ENCODE measurements around the gene LRR1.
"Not testable (repeated sequence)": the region's sequence is repeated elsewhere in the genome, so short reads cannot be mapped to it uniquely, and the experiment has no call there.

Gene LRR1, protein sequence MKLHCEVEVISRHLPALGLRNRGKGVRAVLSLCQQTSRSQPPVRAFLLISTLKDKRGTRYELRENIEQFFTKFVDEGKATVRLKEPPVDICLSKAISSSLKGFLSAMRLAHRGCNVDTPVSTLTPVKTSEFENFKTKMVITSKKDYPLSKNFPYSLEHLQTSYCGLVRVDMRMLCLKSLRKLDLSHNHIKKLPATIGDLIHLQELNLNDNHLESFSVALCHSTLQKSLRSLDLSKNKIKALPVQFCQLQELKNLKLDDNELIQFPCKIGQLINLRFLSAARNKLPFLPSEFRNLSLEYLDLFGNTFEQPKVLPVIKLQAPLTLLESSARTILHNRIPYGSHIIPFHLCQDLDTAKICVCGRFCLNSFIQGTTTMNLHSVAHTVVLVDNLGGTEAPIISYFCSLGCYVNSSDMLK

DNA sequence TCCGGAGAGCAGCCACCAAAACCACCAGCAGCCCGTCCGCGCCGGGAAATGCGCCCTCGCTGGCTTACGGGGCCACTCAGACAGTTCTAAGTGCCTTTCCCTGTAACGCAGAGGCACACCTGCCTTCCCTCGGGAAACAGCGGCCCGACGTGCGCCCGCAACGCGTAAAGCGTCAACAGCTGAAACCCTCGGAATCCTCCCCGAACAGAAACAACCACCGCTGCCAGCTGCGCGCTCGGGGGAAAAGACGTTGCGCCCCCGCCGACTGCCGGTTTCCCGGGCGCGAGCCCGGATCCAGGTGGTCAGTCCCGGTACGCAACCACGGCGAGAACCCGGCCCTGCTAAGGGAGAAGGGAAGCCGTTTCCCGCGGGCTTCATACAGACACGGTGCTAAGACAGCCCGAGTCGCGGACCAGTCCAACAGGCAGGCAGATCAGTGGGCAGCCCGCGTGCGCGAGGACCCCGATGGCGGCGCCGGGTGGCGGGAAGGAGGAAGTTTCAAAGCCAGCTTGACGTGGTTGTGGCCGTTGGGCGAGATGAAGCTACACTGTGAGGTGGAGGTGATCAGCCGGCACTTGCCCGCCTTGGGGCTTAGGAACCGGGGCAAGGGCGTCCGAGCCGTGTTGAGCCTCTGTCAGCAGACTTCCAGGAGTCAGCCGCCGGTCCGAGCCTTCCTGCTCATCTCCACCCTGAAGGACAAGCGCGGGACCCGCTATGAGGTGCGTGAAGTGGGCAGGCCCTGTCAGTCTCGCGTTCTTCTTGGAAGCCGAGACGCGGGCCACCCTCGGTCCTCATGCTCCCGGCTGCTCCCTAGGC, at the start of gene LRR1:
Gene LRR1 (plus strand): TSS at position 456 of the 816 bp plus-strand sequence. CDS start 81 bp downstream, at position 537.
- DNase-seq (ENCODE audit: low read depth in 2 of 2, low spot score in 1 of 2) = peak; percentile 70 to 73

DNA sequence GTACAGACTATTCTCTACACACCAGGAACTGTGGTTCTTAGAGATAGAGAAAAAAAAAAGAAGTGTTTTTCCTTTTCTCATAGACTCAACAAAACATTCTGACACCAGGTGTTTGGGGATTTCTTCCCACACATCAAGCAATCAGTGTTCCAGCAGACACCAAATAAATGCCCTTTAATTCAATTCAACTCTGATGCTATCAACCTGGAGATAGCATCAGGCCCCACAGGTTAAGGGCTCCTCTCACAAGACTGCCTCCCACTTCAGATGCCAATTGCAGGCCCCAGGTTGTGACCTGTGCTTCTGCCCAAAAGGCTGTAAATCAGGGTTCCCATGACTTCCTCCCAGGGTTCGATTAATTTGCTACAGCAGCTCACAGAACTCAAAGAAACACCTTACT, 49.3 kb upstream of the LRR1 start:
- DNase-seq (ENCODE audit: low read depth in 2 of 2, low spot score in 1 of 2) = no peak

DNA sequence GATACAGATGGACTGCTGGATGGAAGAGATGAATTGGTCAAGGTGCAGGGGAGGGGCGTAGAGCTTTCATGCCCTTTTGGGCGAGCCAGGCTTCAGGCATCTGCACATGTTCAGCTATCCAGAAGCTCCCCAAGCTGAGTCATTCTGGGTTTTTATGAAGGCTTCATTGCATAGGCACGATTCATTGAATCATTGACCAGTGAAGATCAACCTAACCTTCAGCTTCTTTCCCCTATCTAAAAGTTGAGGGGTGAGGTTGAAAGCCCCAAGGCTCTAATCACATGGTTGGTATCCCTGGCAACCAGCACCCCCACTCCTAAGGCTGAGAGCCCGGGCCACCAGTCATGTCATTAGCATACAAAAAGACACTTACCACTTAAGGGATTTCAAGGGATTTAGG, 48.9 kb upstream of the LRR1 start:
- DNase-seq (ENCODE audit: low read depth in 2 of 2, low spot score in 1 of 2) = no peak

DNA sequence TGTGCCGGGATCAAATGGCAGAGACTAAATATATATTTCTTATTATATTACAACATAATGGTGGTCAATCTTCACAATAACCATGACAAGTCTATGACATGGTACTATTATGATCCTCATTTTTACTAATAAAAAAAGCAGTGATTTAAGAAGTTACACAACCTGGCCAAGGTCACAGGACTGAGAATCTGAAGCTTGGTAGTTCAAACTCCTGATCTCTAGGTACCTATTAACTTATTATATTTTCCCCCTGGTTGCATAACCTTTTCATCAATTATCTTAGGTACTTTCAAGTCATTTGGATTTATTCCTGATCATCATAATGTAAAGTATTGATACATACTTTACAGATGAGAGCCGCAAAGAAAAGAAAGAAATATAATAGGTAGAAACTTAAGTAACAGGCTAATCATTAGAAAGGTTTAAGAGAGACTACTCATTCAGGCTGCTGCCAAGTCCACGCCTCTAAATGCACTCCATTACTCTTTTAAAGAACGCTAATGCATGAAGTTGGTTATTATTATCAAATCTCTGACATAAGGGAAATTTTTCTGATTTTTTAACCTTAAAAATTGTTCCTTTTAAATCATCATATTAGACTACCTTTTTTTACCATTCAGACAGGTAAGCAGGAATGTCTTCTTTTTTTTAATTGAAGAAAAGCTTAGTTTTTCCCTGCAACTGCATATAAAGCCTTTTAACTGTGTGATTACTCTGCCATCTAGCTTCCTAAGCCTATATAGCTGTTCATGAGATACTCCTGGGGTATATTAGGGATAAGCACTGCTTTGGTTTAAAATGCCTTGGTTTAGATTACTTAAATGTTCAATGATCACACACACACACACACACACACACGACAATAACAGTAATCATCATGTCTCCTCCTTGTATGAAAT, 48.2 kb upstream of the LRR1 start:
- DNase-seq (ENCODE audit: low read depth in 2 of 2, low spot score in 1 of 2) = no peak

DNA sequence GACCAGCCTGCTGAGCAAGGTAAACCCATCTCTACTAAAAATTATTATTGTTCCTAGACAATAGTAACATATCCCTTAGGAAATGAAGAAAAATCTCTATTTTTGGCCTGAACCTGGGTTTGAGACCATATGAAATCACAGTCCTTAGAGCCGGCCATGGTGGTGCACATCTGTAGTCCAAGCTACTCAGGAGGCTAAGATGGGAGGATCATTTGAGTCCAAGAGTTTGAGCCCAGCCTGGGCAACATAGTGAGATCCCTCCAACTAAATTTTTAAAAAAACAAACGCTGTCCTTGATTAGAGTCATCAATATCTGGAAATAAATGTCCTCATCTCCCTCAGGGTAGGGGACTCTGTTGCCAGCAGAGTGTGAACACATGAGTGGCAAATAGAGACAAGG, 47.2 kb upstream of the LRR1 start:
- DNase-seq (ENCODE audit: low read depth in 2 of 2, low spot score in 1 of 2) = no peak

DNA sequence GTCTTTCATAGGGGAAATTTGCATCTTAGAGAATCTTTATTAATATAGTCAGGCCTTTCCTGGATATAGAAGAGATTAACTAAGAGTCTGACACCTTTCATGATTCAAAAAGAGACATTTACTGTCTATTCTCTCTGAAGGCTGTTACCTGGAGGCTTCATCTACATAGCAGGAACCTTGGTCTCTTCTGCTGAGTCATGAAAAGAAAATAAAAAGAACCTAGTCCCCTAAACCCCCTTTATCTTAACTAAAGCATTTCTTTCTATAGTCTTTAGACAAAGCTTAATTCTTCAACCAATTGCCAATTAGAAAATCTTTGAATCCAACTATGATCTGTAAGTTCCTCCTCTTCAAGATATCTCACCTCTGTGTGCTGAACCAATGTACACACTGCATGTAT, 45.6 kb upstream of the LRR1 start:
- DNase-seq (ENCODE audit: low read depth in 2 of 2, low spot score in 1 of 2) = no peak

DNA sequence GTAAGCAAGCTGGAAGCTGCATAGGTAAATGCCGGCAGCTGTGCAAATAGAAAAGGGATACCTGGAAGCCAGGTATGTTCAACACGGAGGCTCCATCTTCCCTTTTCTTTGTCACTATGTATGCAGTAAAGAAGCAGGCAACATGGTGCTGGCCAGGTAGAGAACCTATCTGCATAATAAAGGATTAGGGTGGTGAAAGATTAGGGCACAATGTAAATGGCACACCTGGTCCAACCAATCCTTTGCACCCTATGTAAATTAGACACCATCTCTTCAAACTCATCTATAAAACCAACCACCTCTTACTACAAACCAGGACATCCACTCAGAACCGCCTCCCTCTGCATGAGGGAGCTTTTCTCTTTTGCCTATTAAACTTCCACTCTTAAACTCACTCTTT, 44.8 kb upstream of the LRR1 start:
- no peak for DNase-seq (ENCODE audit: low read depth in 2 of 2, low spot score in 1 of 2)

DNA sequence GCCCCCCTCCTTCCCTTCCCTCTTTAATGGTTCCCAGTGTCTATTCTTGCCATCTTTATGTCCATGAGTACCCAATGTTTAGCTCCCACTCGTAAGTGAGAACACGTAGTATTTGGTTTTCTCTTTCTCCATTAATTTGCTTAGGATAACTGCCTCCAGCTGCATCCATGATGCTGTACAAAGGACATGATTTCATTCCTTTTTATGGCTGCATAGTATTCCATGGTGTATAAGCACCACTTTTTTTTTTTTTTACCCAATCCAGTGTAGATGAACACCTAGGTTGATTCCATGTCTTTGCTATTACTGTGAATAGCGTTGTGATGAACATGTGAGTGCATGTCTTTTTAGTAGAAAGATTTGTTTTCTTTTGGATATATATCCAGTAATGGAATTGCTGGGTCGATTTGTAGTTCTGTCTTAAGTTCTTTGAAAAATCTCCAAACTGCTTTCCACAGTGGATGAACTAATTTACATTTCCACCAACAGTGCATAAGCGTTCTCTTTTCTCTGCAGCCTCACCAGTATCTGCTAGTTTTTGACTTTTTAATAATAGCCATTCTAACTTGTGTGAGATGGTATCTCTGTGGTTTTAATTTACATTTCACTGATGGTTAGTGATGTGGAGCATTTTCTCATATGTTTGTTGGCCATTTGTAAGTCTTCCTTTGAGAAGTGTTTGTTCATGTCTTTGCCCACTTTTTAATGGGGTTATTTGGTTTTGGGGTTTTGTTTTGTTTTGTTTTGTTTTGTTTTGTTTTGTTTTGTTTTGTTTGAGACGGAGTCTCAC, 38.6 kb upstream of the LRR1 start:
- no peak for DNase-seq (ENCODE audit: low read depth in 2 of 2, low spot score in 1 of 2)

DNA sequence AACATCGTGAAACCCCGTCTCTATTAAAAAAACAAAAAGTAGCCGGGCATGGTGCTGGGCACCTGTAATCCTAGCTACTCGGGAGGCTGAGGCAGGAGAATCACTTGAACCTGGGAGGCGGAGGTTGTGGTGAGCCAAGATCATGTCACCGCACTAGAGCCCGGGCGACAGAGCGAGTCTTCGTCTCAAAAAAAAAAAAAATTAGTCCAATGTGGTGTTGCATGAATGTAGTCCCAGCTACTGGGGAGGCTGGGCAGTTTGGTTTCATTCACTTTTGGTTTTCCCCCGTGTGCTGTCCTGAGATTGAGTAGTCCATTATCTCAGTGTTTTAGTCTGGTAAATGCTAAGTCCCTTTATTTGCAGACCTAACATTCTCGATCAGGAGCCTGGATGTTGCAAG, 32.0 kb upstream of the LRR1 start:
- no peak for DNase-seq (ENCODE audit: low read depth in 2 of 2, low spot score in 1 of 2)

DNA sequence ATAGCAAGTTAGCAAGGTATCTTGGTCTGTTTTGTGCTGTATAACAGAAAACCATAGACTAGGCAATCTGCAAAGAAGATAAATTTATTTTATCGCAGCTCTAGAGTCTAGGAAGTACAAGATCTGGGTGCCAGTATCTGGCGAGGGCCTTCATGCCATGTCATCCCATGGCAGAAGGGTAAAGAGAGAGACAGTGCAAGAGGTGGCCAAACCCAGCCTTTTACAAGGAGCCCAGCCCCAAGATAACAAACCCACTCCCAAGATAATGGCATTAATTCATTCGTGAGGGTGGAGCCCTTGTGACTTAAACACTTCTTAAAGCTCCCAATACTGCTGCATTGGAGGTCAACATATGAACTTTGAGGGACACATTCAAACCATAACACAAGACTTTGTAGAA, 29.5 kb upstream of the LRR1 start:
- no peak for DNase-seq (ENCODE audit: low read depth in 2 of 2, low spot score in 1 of 2)

DNA sequence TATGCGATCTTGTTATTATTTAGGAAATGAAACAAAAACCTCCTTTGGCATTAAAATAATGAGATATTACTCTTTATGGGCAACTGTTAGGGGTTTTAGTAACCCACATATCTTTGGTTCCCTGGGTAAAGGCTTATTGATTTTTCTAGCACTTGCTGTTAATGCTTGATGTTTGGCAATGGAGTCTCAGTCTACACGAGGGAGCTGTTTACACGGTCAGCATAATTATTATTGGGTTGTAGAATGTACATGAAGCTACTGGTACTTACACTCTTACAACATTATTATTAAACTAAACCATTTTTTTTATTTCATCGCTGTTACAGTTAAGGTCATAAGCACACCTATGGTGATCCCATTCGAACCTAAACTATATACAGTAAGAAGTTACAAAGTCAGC, 24.7 kb upstream of the LRR1 start:
- DNase-seq (ENCODE audit: low read depth in 2 of 2, low spot score in 1 of 2) = no peak

DNA sequence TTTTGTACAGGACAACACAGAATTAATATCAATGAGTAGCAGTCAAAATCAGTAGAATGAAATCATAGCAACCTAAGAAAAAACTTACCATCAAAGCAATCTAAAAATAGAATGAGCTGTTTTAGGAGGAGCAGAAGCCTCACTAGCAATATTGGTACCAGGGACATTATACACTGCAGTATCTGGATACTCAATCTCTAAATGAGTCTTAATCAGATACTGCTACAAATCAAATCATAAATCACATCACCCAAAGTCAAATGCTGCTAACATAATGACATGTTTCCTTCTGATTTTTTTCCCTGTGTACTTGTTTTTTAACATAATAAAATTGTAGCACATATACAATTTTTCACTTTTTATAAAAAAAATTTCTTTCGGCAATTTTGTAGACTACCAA, 20.6 kb upstream of the LRR1 start:
- no peak for DNase-seq (ENCODE audit: low read depth in 2 of 2, low spot score in 1 of 2)

DNA sequence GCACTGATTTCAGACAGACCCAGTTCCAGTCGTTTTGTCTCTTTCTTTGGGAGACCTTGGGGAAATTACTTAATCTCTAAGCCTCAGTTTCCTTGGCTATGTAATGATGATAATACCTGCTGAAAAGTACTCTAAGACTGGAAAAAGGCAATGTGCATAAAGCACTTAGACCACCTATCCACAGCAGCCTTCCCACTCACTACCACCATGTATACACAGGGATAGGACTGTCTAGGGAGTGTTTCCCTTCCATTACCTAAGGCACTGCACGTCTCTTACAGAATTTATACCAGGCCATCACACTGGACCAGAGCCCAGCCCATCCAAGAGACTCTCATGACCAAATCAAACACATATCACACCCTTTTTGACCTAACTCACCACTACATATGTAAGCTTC, 18.9 kb upstream of the LRR1 start:
- no peak for DNase-seq (ENCODE audit: low read depth in 2 of 2, low spot score in 1 of 2)

DNA sequence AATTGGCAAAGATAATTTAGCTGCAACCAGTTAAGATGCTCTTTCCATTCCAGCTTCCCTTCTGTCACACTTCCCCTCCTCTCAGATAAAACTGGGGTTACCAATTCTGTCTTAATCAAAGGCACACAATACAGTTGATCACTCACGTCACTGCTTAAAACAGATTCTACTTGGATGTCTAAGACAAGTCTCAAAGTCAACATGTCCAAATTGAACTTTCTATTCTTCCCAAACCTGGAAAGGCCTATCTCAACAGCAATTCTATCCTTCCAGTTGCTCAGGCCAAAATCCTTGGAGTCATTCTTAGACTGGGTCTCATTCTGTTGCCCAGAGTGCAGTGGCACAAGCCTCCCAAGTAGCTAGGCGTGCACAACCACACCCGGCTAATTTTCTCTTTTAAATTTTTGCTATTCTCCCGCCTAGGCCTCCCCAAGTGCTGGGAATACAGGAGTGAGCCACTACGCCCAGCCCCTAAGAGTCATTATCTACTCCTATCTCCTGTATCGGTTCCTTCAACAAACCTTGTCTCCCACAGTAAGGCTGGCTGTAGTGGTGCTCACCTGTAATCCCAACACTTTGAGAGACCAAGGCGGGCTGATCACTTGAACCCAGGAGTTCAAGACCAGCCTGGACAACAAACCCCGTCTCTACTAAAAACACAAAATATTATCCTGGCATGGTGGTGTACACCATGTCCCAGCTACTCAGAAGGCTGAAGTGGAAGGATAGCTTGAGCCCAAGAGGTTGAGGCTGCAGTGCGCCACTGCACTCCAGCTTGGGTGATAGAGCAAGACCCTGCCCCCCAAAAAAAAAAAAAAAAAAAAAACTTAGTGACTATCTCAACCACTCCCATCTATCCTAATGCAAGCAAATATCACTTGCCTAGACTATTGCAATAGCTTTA, 17.3 kb upstream of the LRR1 start:
- no peak for DNase-seq (ENCODE audit: low read depth in 2 of 2, low spot score in 1 of 2)

DNA sequence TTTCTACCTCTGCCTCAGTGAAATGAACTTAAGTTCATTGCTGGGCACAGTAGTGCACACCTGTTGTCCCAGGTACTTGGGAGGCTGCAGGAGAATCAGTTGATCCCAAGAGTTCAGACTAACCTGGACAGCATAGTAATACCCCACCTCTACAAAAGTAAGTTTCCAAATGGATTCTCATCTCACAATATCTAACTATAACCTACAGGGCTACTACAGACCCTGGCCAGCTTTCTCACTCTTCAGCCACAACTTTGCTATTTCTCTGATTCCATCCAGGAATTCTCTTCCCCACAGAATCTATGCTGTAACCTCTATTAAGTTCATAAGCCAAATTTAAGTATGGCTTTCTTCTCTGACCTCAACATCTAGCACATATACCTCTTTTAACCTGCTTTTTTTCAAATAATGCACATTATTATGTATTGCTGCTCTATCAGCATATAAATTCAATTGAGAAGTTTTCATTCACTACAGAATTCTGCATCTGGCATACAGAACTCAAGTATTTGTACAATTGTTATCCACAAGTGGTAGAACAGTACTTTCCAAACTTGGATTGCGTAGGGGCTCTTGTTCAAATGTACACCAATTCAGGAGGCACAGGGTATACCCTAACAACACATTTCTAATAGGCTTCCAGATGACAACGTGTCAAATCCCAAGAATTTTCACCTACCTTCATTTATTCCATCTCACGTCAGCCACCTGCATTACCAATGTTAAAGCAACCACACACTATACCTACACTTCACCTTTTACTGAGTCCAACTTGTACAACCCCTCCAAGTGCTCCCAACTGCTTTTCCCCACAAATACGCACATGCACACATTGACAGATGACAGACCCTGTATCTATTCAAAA, 16.4 kb upstream of the LRR1 start:
- DNase-seq (ENCODE audit: low read depth in 2 of 2, low spot score in 1 of 2) = no peak

DNA sequence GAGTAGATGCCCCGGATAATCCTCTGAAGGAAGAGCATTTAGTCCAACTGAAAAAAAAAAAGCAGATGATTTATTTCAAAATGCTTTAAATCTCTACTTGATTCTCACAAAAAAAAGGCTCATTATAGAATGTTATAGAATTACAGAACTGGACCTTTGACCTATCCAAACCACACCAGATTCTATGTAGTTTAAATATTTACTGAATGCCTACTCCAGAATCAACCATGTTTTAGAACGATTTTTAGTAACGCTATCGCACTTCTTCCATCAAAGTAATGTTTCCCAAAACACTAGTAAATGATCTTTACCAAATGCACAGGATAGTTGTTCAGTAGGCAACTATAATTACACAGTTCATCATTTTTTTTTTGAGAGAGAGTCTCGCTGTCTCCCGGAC, 15.1 kb upstream of the LRR1 start:
- no peak for DNase-seq (ENCODE audit: low read depth in 2 of 2, low spot score in 1 of 2)

DNA sequence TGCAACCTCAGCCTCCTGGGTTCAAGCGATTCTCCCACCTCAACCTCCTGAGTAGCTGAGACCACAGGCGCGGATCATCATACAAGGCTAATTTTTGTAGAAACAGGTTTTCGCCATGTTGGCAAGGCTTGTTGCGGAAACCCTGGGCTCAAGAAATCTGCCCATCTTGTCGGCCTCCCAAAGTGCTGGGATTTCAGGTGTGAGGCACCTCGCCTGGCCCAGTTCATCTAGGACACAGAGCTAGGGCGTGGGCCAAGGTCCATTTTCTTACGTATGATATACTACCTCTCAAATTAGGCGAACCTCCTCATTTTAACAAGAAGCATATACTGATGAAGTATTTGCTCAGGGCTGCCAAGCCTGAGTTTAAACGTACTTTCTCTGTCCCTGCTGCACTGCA, 14.7 kb upstream of the LRR1 start:
- no peak for DNase-seq (ENCODE audit: low read depth in 2 of 2, low spot score in 1 of 2)

DNA sequence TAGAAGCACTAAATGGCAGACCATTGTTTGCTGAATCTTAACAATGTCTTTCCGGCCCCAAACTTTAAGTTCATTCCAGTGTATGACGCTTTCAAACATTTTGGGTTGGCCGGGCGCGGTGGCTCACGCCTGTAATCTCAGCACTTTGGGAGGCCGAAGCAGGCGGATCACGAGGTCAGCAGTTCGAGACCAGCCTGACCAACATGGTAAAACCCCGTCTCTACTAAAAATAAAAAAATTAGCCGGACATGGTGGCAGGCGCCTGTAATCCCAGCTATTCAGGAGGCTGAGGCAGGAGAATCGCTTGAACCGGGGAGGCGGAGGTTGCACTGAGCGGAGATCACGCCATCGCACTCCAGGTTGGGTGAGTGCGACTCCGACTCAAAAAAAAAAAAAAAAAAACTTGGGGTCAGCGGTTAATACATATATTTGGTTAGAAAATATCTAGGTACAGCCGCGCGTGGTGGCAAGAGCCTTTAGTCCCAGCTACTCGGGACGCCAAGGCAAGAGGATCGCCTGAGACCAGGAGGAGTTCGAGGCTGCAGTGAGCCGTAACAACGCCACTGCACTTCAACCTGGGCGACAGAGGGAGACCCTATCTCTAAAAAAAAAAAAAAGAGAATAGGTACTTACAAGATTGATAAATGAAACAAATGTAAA, 13.6 kb upstream of the LRR1 start:
- not testable (repeated sequence) for DNase-seq (ENCODE audit: low read depth in 2 of 2, low spot score in 1 of 2)
